ENCODE results near the gene ARFGAP3.

GRCh38 chr22:42872821-42873220 lies 15.7 kb upstream of the ARFGAP3 start:
- TF ChIP-seq, protein P1, sequence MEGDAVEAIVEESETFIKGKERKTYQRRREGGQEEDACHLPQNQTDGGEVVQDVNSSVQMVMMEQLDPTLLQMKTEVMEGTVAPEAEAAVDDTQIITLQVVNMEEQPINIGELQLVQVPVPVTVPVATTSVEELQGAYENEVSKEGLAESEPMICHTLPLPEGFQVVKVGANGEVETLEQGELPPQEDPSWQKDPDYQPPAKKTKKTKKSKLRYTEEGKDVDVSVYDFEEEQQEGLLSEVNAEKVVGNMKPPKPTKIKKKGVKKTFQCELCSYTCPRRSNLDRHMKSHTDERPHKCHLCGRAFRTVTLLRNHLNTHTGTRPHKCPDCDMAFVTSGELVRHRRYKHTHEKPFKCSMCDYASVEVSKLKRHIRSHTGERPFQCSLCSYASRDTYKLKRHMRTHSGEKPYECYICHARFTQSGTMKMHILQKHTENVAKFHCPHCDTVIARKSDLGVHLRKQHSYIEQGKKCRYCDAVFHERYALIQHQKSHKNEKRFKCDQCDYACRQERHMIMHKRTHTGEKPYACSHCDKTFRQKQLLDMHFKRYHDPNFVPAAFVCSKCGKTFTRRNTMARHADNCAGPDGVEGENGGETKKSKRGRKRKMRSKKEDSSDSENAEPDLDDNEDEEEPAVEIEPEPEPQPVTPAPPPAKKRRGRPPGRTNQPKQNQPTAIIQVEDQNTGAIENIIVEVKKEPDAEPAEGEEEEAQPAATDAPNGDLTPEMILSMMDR (IDR thresholded peaks at IDR 0.05; ENCODE audit: low read depth, low read length, poor library complexity, severe bottlenecking) = no peak
- TF ChIP-seq EZH2phosphoT487 (IDR thresholded peaks at IDR 0.05; ENCODE audit: borderline replicate concordance, low read length) = no peak
